RWPE2 (cell line): Measurements from ENCODE around the gene DAP.

ENCODE experiments used
- ATAC-seq: fragments of 200-7000 bp; cut with Tn5 transposase; 3 replicates; pipeline ENCODE4 v1.9.1; 2021; ENCODE audit warnings: low read depth
- DNase-seq: peaks from one replicate; pipeline ENCODE4 v3.0.0-alpha.2; 2020; ENCODE audit warnings: low spot score
- H3K27ac ChIP-seq: fragments of 450-650 bp; 2 replicates; pipeline ENCODE4 v1.5.1; 2017; ENCODE audit warnings: mild to moderate bottlenecking; ENCODE audit not compliant: poor library complexity, severe bottlenecking
- H3K27me3 ChIP-seq: fragments of 250-450 bp; sonication (Bioruptor Pico); 2 replicates; pipeline ENCODE4 v1.5.1; 2021; ENCODE audit warnings: mild to moderate bottlenecking, moderate library complexity; ENCODE audit not compliant: insufficient read depth, poor library complexity, severe bottlenecking
- H3K36me3 ChIP-seq: fragments of 250-450 bp; sonication (Bioruptor Pico); 2 replicates; pipeline ENCODE4 v1.5.1; 2020; ENCODE audit warnings: low read depth, mild to moderate bottlenecking, moderate library complexity
- H3K4me1 ChIP-seq: fragments of 250-450 bp; sonication (Bioruptor Pico); 2 replicates; pipeline ENCODE4 v1.5.1; 2021; ENCODE audit warnings: mild to moderate bottlenecking, moderate library complexity; ENCODE audit not compliant: insufficient read depth, poor library complexity, severe bottlenecking
- H3K4me3 ChIP-seq: fragments of 250-450 bp; sonication (Bioruptor Pico); 2 replicates; pipeline ENCODE4 v1.5.1; 2021; ENCODE audit warnings: mild to moderate bottlenecking, moderate library complexity; ENCODE audit not compliant: severe bottlenecking
- H3K9me3 ChIP-seq: fragments of 250-450 bp; sonication (Bioruptor Pico); 2 replicates; pipeline ENCODE4 v1.5.1; 2021; ENCODE audit warnings: mild to moderate bottlenecking, moderate library complexity; ENCODE audit not compliant: severe bottlenecking
- TF ChIP-seq, protein P1 (sequence below): fragments of 450-650 bp; IDR thresholded peaks from one replicate; pipeline ENCODE4 v1.5.1; 2017; ENCODE audit warnings: mild to moderate bottlenecking, moderate library complexity; ENCODE audit not compliant: poor library complexity, severe bottlenecking

DAP gene

DNA sequence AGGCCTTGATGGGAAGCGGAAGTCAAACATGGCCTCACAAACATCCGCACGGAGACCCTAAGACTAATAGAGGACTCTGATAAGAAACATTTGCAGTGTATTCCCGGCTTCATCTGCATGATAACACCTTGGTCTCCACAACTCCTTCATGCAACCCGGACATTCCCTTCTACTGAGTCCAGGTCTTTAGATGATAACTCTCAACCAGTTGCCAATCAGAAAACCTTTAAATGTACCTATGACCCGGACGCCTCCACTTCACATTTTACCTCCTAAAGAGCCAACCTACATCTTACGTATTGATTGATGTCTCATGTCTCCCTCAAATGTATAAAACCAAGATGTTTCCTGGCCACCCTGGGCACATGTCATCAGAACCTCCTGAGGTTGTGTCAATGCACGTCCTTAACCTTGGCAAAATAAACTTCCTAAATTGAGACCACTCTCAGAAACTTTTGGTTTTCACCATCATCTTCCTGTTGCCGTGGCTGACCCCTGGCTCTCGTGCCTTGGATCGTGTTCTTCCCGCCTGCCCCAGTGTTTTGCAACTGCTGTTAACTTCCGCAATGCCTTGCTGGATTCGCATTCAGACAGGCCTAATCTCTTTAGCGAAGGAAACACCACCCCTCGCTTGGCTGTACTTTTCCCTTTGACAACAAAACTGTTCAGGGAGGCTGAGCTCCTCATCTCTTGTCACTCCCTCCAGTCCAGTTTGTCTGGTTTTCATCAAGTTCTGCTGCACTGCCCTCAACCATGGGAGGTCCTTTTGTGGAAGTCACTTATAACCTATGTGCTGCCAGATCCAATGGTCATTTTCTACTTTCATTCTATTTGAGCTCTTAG is 1.1 kb upstream of the DAP start:
- H3K27ac ChIP-seq = peak overlapping the region; percentile 84
- peak overlapping the region; percentile 84 for H3K4me3 ChIP-seq
- DNase-seq = no peak
- H3K9me3 ChIP-seq = no peaks in the 10 kb centered on the region
- TF ChIP-seq, protein P1, sequence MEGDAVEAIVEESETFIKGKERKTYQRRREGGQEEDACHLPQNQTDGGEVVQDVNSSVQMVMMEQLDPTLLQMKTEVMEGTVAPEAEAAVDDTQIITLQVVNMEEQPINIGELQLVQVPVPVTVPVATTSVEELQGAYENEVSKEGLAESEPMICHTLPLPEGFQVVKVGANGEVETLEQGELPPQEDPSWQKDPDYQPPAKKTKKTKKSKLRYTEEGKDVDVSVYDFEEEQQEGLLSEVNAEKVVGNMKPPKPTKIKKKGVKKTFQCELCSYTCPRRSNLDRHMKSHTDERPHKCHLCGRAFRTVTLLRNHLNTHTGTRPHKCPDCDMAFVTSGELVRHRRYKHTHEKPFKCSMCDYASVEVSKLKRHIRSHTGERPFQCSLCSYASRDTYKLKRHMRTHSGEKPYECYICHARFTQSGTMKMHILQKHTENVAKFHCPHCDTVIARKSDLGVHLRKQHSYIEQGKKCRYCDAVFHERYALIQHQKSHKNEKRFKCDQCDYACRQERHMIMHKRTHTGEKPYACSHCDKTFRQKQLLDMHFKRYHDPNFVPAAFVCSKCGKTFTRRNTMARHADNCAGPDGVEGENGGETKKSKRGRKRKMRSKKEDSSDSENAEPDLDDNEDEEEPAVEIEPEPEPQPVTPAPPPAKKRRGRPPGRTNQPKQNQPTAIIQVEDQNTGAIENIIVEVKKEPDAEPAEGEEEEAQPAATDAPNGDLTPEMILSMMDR = no peak
- no peak for ATAC-seq
- H3K36me3 ChIP-seq = peaks cover 16% of the 10 kb centered on the region
- H3K27me3 ChIP-seq = no peaks in the 10 kb centered on the region
- H3K4me1 ChIP-seq = peaks cover 5% of the 10 kb centered on the region

DNA sequence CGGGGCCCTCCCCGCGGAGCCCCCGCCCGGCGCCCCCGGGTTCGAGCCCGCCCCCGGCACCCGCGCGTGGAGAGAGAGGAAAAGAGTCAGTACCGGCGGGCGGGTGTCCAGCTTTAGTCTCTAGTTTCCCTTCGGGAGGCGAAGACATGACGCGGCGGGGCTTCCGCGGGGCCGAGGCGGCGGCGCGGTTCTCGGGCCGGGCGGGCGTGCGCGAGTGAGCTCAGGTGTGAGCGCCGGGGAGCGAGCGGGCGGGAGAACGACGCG is 181 bp downstream of the DAP start:
- Histone ChIP-seq H3K9me3 (no peaks in the 10 kb centered on the region), H3K4me1 (peaks cover 5% of the 10 kb centered on the region), H3K36me3 (peaks cover 25% of the 10 kb centered on the region), H3K4me3 (peak overlapping the region; percentile 84), H3K27ac (peak overlapping the region; percentile 84), H3K27me3 (no peaks in the 10 kb centered on the region)
- no peak for ATAC-seq
- DNase-seq = no peak
- TF ChIP-seq, protein P1 = no peak

DNA sequence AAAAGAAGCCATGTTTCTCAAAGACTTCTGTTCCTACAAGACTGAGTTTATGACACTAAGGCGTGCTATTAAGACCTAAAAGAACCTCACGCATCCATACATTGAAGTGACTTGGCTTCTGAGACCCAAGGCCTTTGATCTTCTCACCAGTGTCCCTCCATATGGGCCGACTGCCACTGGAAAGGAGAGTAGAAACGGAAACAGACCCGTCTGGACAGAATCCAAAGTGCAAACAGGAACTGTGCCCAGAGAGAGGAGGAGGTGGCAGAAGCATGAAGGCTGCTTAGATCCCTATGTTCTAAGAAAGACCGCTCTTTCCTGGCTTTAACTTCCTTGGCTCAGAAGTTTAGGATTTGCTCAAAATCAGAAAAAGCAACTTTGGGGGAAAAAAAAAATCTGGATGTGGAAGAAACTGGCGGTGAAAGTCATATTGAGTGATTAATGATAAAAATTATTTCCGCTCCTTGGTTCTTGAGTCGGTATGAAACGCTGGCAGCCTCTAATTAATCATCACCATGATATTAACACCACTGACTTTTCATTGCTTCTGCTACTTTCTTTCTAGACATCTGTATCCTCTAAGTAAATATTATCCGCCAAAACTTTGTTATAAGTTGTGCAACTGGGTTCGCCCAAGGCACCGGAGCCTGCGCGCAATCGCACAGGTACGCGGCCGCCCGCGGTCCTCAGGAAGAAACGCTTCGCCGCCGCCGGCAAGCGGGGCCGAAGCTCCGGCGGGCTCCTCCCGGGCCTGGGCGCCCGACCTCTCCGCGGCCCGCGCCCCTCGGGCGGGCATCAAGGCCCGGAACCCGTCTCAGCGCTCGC is 726 bp downstream of the DAP start:
- H3K4me1 ChIP-seq = peaks cover 5% of the 10 kb centered on the region
- H3K9me3 ChIP-seq = no peaks in the 10 kb centered on the region
- H3K27me3 ChIP-seq = no peaks in the 10 kb centered on the region
- peak overlapping the region; percentile 84 for H3K27ac ChIP-seq
- H3K36me3 ChIP-seq = peaks cover 31% of the 10 kb centered on the region
- no peak for DNase-seq
- ATAC-seq = peak; percentile 58
- TF ChIP-seq, protein P1 = no peak
- peak overlapping the region; percentile 84 for H3K4me3 ChIP-seq

DNA sequence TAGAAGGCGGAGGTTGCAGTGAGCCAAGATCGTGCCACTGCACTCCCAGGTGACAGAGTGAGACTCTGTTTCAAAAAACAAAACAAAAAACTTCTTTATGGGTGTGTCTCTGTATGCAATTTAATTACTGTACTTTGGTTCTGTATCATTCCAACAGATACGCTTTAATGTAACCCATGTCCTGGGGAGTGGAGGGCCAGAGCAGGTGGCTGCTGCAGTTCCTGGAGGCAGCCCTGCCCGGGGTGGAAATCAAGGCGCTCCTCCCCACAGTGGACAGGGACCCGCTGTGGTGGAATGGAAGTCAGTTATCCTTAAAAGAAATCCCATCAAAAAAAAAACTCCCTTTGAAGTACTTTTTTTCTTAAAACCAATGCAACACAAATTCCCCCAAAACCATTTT is 1.9 kb downstream of the DAP start:
- H3K27ac ChIP-seq = peak overlapping the region; percentile 84
- peaks cover 5% of the 10 kb centered on the region for H3K4me1 ChIP-seq
- H3K36me3 ChIP-seq = peaks cover 43% of the 10 kb centered on the region
- TF ChIP-seq, protein P1 = no peak
- no peaks in the 10 kb centered on the region for H3K9me3 ChIP-seq
- DNase-seq (no peak), ATAC-seq (no peak)
- no peak overlapping the region for H3K4me3 ChIP-seq
- no peaks in the 10 kb centered on the region for H3K27me3 ChIP-seq
